ENCODE measurements around the gene MBNL2.

- TF ChIP-seq CTCF (IDR thresholded peaks at IDR 0.05; ENCODE audit: insufficient read depth, low read length) (no peak), POLR2AphosphoS5 (IDR thresholded peaks at IDR 0.05; ENCODE audit: low read depth) (no peak), GABPA (IDR thresholded peaks at IDR 0.05; ENCODE audit: low read depth) (no peak), SPI1 (IDR thresholded peaks at IDR 0.05; ENCODE audit: borderline replicate concordance, low read depth) (no peak)
- TF ChIP-seq, protein P1, sequence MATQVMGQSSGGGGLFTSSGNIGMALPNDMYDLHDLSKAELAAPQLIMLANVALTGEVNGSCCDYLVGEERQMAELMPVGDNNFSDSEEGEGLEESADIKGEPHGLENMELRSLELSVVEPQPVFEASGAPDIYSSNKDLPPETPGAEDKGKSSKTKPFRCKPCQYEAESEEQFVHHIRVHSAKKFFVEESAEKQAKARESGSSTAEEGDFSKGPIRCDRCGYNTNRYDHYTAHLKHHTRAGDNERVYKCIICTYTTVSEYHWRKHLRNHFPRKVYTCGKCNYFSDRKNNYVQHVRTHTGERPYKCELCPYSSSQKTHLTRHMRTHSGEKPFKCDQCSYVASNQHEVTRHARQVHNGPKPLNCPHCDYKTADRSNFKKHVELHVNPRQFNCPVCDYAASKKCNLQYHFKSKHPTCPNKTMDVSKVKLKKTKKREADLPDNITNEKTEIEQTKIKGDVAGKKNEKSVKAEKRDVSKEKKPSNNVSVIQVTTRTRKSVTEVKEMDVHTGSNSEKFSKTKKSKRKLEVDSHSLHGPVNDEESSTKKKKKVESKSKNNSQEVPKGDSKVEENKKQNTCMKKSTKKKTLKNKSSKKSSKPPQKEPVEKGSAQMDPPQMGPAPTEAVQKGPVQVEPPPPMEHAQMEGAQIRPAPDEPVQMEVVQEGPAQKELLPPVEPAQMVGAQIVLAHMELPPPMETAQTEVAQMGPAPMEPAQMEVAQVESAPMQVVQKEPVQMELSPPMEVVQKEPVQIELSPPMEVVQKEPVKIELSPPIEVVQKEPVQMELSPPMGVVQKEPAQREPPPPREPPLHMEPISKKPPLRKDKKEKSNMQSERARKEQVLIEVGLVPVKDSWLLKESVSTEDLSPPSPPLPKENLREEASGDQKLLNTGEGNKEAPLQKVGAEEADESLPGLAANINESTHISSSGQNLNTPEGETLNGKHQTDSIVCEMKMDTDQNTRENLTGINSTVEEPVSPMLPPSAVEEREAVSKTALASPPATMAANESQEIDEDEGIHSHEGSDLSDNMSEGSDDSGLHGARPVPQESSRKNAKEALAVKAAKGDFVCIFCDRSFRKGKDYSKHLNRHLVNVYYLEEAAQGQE (IDR thresholded peaks at IDR 0.05; ENCODE audit: insufficient replicate concordance, low read depth), result no peak
Measured at GRCh38 chr13:97191142-97191541, 31.0 kb upstream of the MBNL2 start.

Measured in HL-60 (cell line).